ENCODE results near the gene IRX6. TPM values are rescaled to one million over a fixed set of nuclear protein-coding genes. Genes with fewer than 3 reads are reported as not detected.

The IRX6 gene
- total and polyA plus RNA-seq, 3 experiments from 2014 or later = not detected

DNA sequence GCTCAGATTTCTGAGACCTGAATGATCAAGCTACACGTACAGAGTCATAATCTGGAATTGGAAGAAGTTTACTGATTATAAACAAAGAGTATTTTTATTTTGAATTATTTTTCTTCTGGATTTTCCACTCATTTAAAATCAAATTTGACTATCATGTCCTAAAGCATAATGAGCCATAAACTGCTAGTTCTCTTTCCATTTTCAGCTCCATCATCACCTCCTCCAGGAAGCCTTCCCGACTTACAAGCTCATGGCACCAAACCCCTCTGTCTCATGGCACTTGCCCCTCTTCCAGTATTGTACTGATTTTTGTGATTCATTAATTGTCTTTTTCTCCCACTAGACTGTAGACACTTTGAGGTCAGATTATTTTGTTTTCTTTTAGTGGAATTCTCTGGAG is 35.9 kb downstream of the IRX6 start:
- POLR2A ChIA-PET = no interaction called here
- Histone ChIP-seq H3K36me3 (ENCODE audit: insufficient read depth, low read length) (no peaks in the 10 kb centered on the region), H3K4me1 (ENCODE audit: insufficient read depth, low read length) (no peaks in the 10 kb centered on the region), H3K27ac (ENCODE audit: low read depth, low read length) (no peak overlapping the region), H3K9me3 (ENCODE audit: low read length) (no peaks in the 10 kb centered on the region), H3K27me3 (ENCODE audit: insufficient read depth, low read length, poor library complexity, severe bottlenecking) (no peaks in the 10 kb centered on the region), H3K4me3 (ENCODE audit: low read length) (no peak overlapping the region)
- H3K27ac Mint-ChIP-seq = no peak overlapping the region
- H3K27me3 Mint-ChIP-seq = peaks cover 5 to 6% of the 10 kb centered on the region in 2 donors
- no peak for DNase-seq
- no peak overlapping the region for H3K4me3 Mint-ChIP-seq
- CTCF ChIA-PET = no interaction called here
- H3K36me3 Mint-ChIP-seq = no peaks in the 10 kb centered on the region
- H3K4me1 Mint-ChIP-seq = no peaks in the 10 kb centered on the region
- H3K9me3 Mint-ChIP-seq = peaks cover 0 to 5% (median 0%) of the 10 kb centered on the region in 5 donors

DNA sequence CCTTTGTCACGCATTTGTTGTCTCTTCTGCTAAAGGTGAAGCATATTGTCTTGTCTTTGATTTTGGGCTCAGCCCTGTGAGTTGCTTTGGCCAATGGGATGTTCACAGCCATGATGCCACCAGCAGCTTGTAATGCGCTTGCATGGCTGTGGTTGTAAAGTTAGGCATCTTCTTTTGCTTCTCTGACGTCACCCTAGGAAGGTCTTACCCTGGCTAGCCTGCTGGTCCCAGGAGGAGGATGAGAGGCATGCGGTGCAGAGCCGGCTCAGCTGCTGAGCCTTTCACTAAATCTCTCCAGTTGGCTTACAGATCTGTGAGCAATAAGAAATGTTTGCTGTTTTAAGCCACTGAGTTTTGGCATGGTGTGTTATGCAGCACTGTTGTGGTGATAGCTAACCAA is 40.8 kb downstream of the IRX6 start:
- H3K36me3 ChIP-seq (ENCODE audit: insufficient read depth, low read length) = no peaks in the 10 kb centered on the region
- H3K4me3 ChIP-seq (ENCODE audit: low read length) = no peak overlapping the region

DNA sequence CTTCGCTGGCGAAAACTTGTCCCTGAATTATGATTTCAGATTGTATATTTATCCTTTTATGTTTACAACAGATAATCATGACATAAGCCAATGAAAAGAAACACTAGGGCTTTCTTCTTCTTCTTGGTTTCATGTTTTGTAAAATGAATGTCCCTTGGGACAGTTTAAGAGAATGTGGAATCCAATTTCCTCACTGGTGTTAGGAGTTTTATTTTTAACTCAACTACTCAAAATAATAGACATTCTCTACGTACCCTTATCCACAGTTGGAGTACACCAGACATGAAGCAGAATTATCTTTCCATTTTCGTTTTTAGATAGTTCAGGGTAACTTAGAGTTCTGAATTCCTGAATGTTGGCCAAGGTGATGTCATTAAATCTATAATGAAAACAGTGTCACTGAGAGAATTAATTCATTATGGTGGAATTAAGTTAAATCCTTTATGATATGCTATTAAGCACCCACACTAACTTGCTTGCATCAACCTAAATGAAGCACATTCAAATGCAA is 43.4 kb downstream of the IRX6 start:
- no peak overlapping the region for H3K4me3 Mint-ChIP-seq
- Histone ChIP-seq H3K36me3 (ENCODE audit: insufficient read depth, low read length) (no peaks in the 10 kb centered on the region), H3K27ac (ENCODE audit: low read depth, low read length) (no peak overlapping the region), H3K9me3 (ENCODE audit: low read length) (no peaks in the 10 kb centered on the region), H3K4me1 (ENCODE audit: insufficient read depth, low read length) (no peaks in the 10 kb centered on the region), H3K27me3 (ENCODE audit: insufficient read depth, low read length, poor library complexity, severe bottlenecking) (peaks cover 5% of the 10 kb centered on the region), H3K4me3 (ENCODE audit: low read length) (no peak overlapping the region)
- CTCF ChIA-PET = no interaction called here
- no peaks in the 10 kb centered on the region for H3K9me3 Mint-ChIP-seq
- H3K27me3 Mint-ChIP-seq = peaks cover 7 to 47% of the 10 kb centered on the region in 2 donors
- no peak for DNase-seq
- POLR2A ChIA-PET = no interaction called here
- H3K36me3 Mint-ChIP-seq = no peaks in the 10 kb centered on the region
- no peak overlapping the region for H3K27ac Mint-ChIP-seq
- H3K4me1 Mint-ChIP-seq = peaks cover 0 to 6% (median 1%) of the 10 kb centered on the region in 3 donors

More for the DNA sequence above, 40.8 kb downstream of the IRX6 start:
- no peaks in the 10 kb centered on the region for H3K27me3 ChIP-seq (ENCODE audit: insufficient read depth, low read length, poor library complexity, severe bottlenecking)
- no peaks in the 10 kb centered on the region for H3K9me3 ChIP-seq (ENCODE audit: low read length)
- ChIA-PET POLR2A (no interaction called here), CTCF (no interaction called here)
- Mint-ChIP-seq H3K27ac (no peak overlapping the region), H3K4me1 (no peaks in the 10 kb centered on the region), H3K27me3 (peaks cover 7 to 22% of the 10 kb centered on the region in 2 donors), H3K36me3 (no peaks in the 10 kb centered on the region), H3K9me3 (peaks cover 0 to 2% (median 0%) of the 10 kb centered on the region in 5 donors), H3K4me3 (no peak overlapping the region)
- no peak overlapping the region for H3K27ac ChIP-seq (ENCODE audit: low read depth, low read length)
- DNase-seq = no peak
- H3K4me1 ChIP-seq (ENCODE audit: insufficient read depth, low read length) = no peaks in the 10 kb centered on the region

DNA sequence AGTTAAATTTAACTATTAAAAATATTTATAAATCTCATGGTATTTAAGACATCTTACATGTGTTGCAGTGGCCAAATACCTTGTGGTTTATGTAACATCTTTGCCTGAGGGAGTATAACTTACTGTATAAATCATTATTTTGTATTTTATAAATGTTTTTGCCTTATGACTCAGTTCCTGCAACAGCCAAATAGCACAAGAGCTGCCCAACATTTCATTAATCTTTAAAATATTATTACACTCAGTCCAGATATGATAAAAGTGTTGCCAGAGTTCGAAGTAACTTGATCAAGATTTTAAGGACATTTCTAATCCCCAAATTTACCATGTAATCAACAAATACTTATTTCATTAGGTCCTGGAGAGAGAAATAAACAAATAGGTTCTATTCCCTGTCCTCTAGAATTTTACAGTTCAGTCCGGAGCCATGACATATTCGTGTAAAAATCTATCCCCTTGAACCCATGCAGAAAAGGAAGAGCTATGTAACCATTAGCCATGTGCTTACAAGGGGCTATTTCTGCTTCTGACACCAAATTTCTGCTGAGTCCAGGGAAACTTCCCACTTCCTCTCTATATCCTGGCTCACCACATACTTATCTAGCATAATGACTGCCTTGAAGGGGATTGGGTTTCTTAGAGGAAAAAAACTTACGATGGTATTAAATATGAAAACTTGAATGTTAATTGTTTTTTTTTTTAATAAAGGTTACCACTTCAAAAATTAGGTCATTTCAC is 44.0 kb downstream of the IRX6 start:
- Mint-ChIP-seq H3K27me3 (peaks cover 7 to 52% of the 10 kb centered on the region in 2 donors), H3K4me1 (peaks cover 0 to 6% (median 1%) of the 10 kb centered on the region in 3 donors), H3K27ac (no peak overlapping the region), H3K36me3 (no peaks in the 10 kb centered on the region), H3K4me3 (no peak overlapping the region), H3K9me3 (no peaks in the 10 kb centered on the region)
- no peak overlapping the region for H3K4me3 ChIP-seq (ENCODE audit: low read length)
- ChIA-PET CTCF (no interaction called here), POLR2A (no interaction called here)
- H3K27ac ChIP-seq (ENCODE audit: low read depth, low read length) = no peak overlapping the region
- peaks cover 5% of the 10 kb centered on the region for H3K27me3 ChIP-seq (ENCODE audit: insufficient read depth, low read length, poor library complexity, severe bottlenecking)
- DNase-seq = no peak
- no peaks in the 10 kb centered on the region for H3K36me3 ChIP-seq (ENCODE audit: insufficient read depth, low read length)
- no peaks in the 10 kb centered on the region for H3K9me3 ChIP-seq (ENCODE audit: low read length)
- no peaks in the 10 kb centered on the region for H3K4me1 ChIP-seq (ENCODE audit: insufficient read depth, low read length)

DNA sequence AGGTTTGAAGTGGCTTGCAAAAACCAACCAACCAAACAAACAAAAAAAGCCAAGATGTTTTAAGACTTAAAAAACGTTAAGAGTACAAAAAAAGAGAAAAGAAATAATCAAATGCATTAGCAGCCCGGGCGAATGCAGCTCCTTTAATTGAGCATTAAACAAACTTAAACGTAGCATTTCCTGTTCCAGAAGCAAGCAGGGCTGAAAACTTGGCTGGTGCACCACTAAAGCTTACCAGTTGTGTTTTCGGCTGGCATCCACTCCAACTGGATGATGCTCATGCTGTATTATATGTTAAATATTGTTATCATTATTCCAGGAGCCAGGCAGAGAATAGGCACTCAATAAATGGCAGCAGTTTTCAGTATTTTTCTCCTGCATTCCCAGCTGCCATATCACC is 45.1 kb downstream of the IRX6 start:
- POLR2A ChIA-PET = no interaction called here
- no peaks in the 10 kb centered on the region for H3K4me1 ChIP-seq (ENCODE audit: insufficient read depth, low read length)
- Mint-ChIP-seq H3K4me1 (peaks cover 0 to 6% (median 1%) of the 10 kb centered on the region in 3 donors), H3K4me3 (no peak overlapping the region), H3K27me3 (peaks cover 6 to 61% of the 10 kb centered on the region in 2 donors), H3K27ac (no peak overlapping the region), H3K9me3 (no peaks in the 10 kb centered on the region), H3K36me3 (no peaks in the 10 kb centered on the region)
- no peak overlapping the region for H3K27ac ChIP-seq (ENCODE audit: low read depth, low read length)
- DNase-seq = no peak
- H3K4me3 ChIP-seq (ENCODE audit: low read length) = no peak overlapping the region
- no peaks in the 10 kb centered on the region for H3K36me3 ChIP-seq (ENCODE audit: insufficient read depth, low read length)
- no peaks in the 10 kb centered on the region for H3K9me3 ChIP-seq (ENCODE audit: low read length)
- CTCF ChIA-PET = no interaction called here
- H3K27me3 ChIP-seq (ENCODE audit: insufficient read depth, low read length, poor library complexity, severe bottlenecking) = peaks cover 5% of the 10 kb centered on the region

DNA sequence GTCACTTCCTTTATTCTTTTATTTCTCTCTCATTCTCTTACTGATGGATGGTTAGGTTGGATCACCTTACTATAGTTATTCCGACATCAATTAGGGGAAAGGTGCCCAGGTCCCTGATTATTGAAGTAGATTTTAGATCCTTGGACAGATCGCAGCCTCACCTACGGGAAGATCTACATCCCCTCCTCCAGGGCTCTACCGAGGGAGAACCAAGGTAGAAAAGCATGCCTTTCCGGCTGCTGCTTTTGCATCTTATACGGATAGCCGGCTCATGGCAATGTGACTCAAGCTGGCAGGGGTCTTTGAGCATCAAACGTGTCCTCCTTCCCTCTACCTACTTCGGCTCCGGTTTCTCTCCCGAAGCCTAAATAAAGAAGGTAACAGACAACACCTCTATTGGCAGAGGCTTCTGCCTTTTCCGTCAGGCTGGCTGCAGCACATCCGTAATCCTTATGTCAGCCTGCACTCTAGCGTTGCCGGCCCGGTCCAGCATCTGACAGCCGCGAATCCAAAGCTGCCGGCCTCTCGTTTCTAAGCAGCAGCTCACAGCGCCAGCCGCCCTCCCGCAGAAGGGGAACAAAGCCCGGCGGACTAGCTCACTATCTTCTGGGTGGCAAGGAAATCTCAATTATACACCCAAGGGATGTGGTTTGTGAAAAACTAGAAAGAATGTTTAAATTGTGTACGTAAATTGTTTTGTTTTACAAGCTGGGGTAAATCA is 46.9 kb downstream of the IRX6 start:
- H3K27me3 ChIP-seq (ENCODE audit: insufficient read depth, low read length, poor library complexity, severe bottlenecking) = peaks cover 5% of the 10 kb centered on the region
- no peaks in the 10 kb centered on the region for H3K36me3 ChIP-seq (ENCODE audit: insufficient read depth, low read length)
- no peaks in the 10 kb centered on the region for H3K9me3 ChIP-seq (ENCODE audit: low read length)
- H3K4me3 ChIP-seq (ENCODE audit: low read length) = no peak overlapping the region
- Mint-ChIP-seq H3K9me3 (no peaks in the 10 kb centered on the region), H3K36me3 (no peaks in the 10 kb centered on the region), H3K4me1 (peaks cover 0 to 6% (median 1%) of the 10 kb centered on the region in 3 donors), H3K27ac (no peak overlapping the region), H3K27me3 (peaks cover 7 to 64% of the 10 kb centered on the region in 2 donors), H3K4me3 (no peak overlapping the region)
- no peaks in the 10 kb centered on the region for H3K4me1 ChIP-seq (ENCODE audit: insufficient read depth, low read length)
- DNase-seq = no peak
- ChIA-PET CTCF (no interaction called here), POLR2A (no interaction called here)
- no peak overlapping the region for H3K27ac ChIP-seq (ENCODE audit: low read depth, low read length)

DNA sequence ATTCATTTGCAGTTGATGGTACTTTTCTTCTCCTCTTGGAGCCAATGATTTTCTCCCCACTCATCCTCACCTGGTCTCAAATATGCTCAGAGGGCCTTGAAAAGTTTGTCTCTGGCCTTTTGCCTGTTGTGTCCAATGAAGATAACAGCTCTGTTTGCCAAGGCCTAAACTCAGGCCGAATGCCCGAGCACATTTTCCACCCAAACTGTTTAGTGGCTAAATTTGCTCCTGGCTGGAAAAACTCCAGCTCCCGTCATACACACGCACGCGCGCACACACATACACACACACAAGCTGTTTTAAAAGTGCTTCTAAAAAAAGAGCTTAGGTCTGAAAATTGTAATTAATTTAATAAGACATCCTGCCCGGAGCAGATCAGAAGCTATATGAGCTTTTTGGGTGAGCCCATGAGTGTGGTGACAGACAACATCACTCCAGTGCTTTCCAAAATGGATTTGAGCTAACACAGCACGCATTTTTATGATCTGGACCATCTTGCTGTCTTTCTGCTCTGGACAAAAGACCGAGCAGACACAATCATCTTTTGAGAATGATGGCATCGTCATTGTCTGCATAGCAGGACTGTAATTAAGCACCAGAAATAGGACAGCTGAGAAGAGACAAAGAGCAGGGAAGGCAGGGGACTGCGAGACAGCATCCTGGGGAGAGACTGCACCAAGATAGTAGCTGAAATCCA is 48.9 kb downstream of the IRX6 start:
- Mint-ChIP-seq H3K27me3 (peaks cover 6 to 57% of the 10 kb centered on the region in 2 donors), H3K4me3 (no peak overlapping the region), H3K27ac (no peak overlapping the region), H3K9me3 (no peaks in the 10 kb centered on the region), H3K4me1 (peaks cover 0 to 6% (median 1%) of the 10 kb centered on the region in 3 donors), H3K36me3 (no peaks in the 10 kb centered on the region)
- Histone ChIP-seq H3K36me3 (ENCODE audit: insufficient read depth, low read length) (no peaks in the 10 kb centered on the region), H3K9me3 (ENCODE audit: low read length) (no peaks in the 10 kb centered on the region), H3K4me3 (ENCODE audit: low read length) (no peak overlapping the region), H3K27me3 (ENCODE audit: insufficient read depth, low read length, poor library complexity, severe bottlenecking) (peaks cover 5% of the 10 kb centered on the region), H3K4me1 (ENCODE audit: insufficient read depth, low read length) (no peaks in the 10 kb centered on the region), H3K27ac (ENCODE audit: low read depth, low read length) (no peak overlapping the region)
- DNase-seq = no peak
- POLR2A ChIA-PET = no interaction called here
- CTCF ChIA-PET = no interaction called here

DNA sequence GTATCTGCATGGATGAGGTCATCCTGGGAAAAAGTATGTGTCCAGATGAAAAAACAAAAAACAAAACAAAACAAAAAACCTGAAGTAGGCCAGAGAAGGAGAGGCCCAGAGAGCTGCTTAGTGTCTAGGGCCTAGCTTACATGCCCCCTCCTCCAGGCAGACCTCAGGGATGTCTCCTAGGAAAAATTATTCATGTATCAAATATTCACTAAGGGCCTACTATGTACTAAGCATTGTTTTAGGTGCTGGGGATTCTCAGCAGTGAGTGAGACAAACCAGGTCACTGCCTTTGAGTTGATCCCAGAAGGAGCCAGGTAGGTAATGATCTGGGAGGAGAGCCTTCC is 49.5 kb downstream of the IRX6 start:
- Mint-ChIP-seq H3K36me3 (no peaks in the 10 kb centered on the region), H3K9me3 (no peaks in the 10 kb centered on the region), H3K27me3 (peaks cover 4 to 55% of the 10 kb centered on the region in 2 donors), H3K4me3 (no peak overlapping the region), H3K27ac (no peak overlapping the region), H3K4me1 (peaks cover 0 to 6% (median 1%) of the 10 kb centered on the region in 3 donors)
- no peak overlapping the region for H3K27ac ChIP-seq (ENCODE audit: low read depth, low read length)
- CTCF ChIA-PET = no interaction called here
- H3K4me3 ChIP-seq (ENCODE audit: low read length) = no peak overlapping the region
- no peaks in the 10 kb centered on the region for H3K4me1 ChIP-seq (ENCODE audit: insufficient read depth, low read length)
- no peaks in the 10 kb centered on the region for H3K9me3 ChIP-seq (ENCODE audit: low read length)
- H3K27me3 ChIP-seq (ENCODE audit: insufficient read depth, low read length, poor library complexity, severe bottlenecking) = peaks cover 5% of the 10 kb centered on the region
- POLR2A ChIA-PET = no interaction called here
- no peaks in the 10 kb centered on the region for H3K36me3 ChIP-seq (ENCODE audit: insufficient read depth, low read length)
- no peak for DNase-seq
